NCI-H774 (cell line): ENCODE measurements around the gene CEP295NL.
A peak's percentile ranks its signal among the peaks of the same experiment; 100 is the strongest.

Source experiments
- DNase-seq: peaks from one replicate; lab custom pipeline; 2025; lab: John Stamatoyannopoulos, UW

CEP295NL gene

GRCh38 chr17:78865682-78866390 is 37.2 kb downstream of the CEP295NL start:
- DNase-seq = peak; percentile 83

GRCh38 chr17:78864117-78864516 is 38.9 kb downstream of the CEP295NL start:
- DNase-seq = no peak

GRCh38 chr17:78862073-78863023 is 40.7 kb downstream of the CEP295NL start:
- DNase-seq = peak; percentile 44

- DNase-seq = no peak
Measured at GRCh38 chr17:78861229-78861628, 41.8 kb downstream of the CEP295NL start.

- DNase-seq = no peak
Measured at GRCh38 chr17:78859051-78859450, 44.0 kb downstream of the CEP295NL start.

- DNase-seq = no peak
Measured at GRCh38 chr17:78857266-78857665, 45.7 kb downstream of the CEP295NL start.

GRCh38 chr17:78855561-78856165 is 47.3 kb downstream of the CEP295NL start:
- DNase-seq = no peak

GRCh38 chr17:78854508-78854907 is 48.5 kb downstream of the CEP295NL start:
- DNase-seq = no peak

GRCh38 chr17:78853926-78854394 is 49.0 kb downstream of the CEP295NL start:
- no peak for DNase-seq

GRCh38 chr17:78852709-78853121 is 50.3 kb downstream of the CEP295NL start:
- no peak for DNase-seq

- DNase-seq = no peak
Measured at GRCh38 chr17:78849026-78849425, 54.0 kb downstream of the CEP295NL start.

- DNase-seq = no peak
Measured at GRCh38 chr17:78847052-78847451, 55.9 kb downstream of the CEP295NL start.

GRCh38 chr17:78844301-78845005 is 58.5 kb downstream of the CEP295NL start:
- DNase-seq = no peak

GRCh38 chr17:78842881-78843565 is 60.0 kb downstream of the CEP295NL start:
- DNase-seq = peak; percentile 71

GRCh38 chr17:78840780-78841611 is 62.0 kb downstream of the CEP295NL start, which contains the start of gene USP36:
Gene USP36 (minus strand): TSS chr17:78840814. CDS start chr17:78836363, 4,451 bp downstream.
- DNase-seq = peak; percentile 100
